Pulmonary artery endothelial cell (primary cell): ENCODE measurements around the gene C6orf47. TPM values are rescaled to one million over a fixed set of nuclear protein-coding genes. Genes with fewer than 3 reads are reported as not detected.
A peak's percentile ranks its signal among the peaks of the same experiment; 100 is the strongest.

ENCODE experiments used
- DNase-seq: peaks from one replicate; pipeline ENCODE4 v3.0.0-alpha.2; 2011; ENCODE audit warnings: low read depth, low spot score
- total RNA-seq: library from RNA; depleted of rRNA; stranded (reverse); fragments of >200 nt; gene quantifications from 2 replicates; pipeline ENCODE4 v1.2.3, GENCODE V29; 2014

The C6orf47 gene
- total RNA-seq, 1 donor from 2014 or later: 20.5 TPM

GRCh38 chr6:31661262-31662123 is 915 bp upstream of the C6orf47 start:
- no peak for DNase-seq

- no peak for DNase-seq
These were observed 763 bp downstream of the C6orf47 start for GRCh38 chr6:31659649-31660380.

- DNase-seq: no peak
These were observed 1.5 kb downstream of the C6orf47 start for GRCh38 chr6:31658983-31659648.

- no peak for DNase-seq
These were observed 2.4 kb downstream of the C6orf47 start for GRCh38 chr6:31658158-31658688.

GRCh38 chr6:31657406-31658157 is 3.0 kb downstream of the C6orf47 start:
- no peak for DNase-seq

DNA sequence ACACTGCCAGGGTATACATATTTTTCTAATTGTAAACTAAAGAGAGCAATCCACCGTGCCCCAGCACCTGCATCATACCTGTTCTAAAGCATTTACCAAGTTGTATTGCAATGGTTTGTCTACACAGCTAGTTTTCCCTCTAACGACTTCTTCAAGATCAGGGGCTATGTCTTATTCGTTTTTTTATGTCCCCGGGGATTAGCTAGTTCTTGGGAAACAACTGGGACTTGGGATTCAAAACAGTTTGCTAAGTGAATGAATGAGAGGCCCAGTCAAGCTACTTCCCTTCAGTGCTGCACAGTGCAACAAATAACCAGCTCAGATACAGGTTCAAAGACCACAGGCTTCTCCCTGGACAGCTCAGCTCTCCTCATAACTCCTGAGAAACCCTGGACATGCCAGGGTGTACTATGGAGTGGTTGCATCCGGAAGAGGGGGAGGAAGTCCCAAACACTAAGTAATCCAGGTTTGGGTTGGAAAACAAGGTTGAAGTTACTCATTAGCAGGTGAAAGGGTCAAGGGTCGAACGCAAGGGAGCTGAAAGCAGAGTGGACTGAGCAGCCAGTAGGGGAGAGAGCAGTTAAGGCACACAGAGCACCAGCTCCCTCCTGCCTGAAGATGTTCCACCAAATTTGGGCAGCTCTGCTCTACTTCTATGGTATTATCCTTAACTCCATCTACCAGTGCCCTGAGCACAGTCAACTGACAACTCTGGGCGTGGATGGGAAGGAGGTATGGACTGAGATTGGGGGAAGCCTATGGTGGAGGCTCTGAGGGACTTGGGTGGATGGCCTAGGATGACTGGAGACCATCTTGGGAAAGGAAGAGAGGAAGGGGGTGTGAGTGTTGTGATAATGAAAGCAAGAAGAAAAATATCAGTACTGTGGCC is 5.0 kb downstream of the C6orf47 start, which contains the start of gene APOM:
Gene APOM, plus strand, starts transcription at position 546 of the 889 bp plus-strand sequence. Its CDS starts 73 bp downstream, at position 619.
- DNase-seq: no peak

DNA sequence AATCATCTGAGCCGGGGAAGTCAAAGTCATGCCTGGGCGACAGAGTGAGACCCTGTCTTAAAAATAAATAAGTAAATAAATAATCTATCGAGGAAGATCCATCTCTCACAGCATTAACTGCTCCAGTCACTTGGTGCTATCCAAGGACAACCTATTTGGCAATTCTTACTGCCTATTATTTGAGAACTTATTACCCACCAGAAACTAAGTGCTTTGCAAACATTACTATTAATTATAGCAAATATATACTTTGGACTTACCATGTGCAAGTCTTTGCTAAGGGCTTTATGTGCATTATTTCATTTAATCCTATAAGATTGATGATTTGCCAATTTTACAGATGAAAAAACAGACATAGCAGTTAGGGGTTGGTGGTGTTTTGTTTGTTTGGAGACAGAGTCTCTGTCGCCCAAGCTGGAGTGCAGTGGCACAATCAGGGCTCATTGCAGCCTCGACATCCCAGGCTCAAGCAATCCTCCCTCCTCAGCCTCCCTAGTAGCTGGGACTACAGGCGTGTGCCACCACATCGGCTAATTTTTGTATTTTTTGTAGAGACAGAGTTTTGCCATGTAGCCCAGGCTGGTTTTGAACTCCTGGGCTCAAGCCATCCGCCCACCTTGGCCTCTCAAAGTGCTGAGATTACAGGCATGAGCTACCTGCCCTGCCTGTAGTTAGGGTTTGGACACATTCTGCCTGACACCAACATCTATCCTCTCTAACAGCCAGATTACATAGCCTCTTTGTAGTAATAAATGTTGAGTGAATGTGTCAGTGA is 5.8 kb downstream of the C6orf47 start:
- no peak for DNase-seq

DNA sequence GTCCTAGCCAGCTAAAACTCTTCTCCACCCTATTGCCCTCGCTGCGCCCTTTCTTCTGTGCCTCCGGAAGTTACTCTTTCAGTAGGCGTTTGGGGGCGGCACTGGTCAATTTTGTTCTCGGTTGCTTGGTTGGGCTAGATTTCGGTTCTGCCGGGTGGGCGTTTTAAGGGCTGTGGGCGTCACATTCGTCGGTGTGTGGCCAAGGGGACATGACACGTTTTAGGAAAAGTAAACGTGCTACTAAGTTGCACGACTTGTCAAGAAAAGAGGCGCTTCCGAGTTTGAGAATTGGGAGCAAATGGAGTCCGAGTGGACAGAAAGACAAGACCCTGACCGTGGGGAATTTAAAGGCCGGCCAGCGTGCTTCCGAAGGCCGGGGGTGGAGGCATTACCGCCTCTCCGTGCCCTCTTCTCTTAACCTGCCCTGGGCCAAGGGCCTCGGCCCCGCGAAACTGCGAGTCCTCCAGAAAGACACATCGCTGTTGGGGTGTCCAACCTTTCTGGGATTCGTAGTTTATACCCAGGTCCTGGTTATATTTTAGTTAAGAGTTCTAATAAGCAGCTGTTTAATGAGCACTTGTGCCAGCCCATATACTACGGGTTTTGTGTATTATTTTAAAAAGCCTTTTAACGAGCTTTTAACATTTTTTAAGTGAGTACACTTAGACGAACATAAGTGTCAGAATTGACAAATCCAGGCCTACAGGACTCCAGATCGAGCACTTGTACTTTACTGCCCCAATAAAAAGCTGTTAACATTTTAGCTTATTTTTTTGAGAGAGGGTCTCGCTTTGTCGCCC is 7.5 kb downstream of the C6orf47 start:
- DNase-seq: no peak

DNA sequence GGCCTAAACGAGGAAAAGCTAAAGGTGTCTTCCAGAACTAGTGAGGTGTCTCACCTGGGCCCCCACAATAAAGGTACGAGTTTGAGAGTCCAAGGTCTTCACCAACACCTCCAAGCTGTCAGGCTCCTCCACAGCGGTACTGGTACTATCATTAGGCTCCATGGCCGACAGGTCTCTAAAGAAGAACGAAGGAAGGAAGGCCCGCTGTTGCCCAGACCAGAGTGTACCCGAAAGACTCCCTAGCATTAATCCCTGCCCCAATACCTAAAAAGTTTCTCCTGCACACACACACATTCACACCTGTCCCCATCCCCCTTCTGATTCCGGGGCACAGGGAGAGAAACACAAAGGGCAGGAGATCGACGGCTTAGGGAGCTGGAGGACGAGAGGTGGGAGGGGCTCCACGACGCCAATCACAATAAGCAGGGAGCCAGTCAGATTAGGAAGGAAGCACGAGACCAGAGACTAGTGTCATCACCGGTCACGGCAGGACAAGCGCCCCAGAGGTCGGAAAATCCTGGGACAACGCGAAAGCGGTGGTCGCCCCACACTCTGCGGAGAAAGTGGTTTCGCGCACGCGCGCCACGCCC is 8.9 kb downstream of the C6orf47 start:
- peak; percentile 55 for DNase-seq

- no peak for DNase-seq
These were observed 15.3 kb downstream of the C6orf47 start for GRCh38 chr6:31645325-31645724.

GRCh38 chr6:31643818-31644454 is 16.6 kb downstream of the C6orf47 start:
- DNase-seq: no peak

GRCh38 chr6:31642798-31643570 is 17.6 kb downstream of the C6orf47 start:
- DNase-seq: no peak

DNA sequence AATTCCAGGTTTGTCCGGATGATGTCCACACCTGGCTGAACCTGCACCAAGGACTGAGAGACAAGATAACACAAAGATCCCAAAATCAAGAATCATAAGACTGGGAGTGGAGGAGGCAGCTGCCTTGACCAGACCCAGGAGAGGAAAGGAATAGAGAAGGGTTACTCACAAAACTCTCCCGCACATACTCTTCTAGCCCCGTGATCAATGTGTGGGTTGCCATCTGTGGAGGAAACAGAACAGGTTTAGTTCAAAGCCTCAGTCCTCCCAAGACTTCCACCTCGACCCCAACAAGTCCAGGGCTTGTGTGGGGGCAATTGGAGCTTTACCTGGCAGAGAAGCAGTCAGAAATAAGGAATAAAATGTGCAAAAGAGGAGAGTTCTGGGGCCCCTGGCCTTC is 19.2 kb downstream of the C6orf47 start:
- DNase-seq: no peak

- no peak for DNase-seq
These were observed 20.0 kb downstream of the C6orf47 start for GRCh38 chr6:31640612-31641011.

DNA sequence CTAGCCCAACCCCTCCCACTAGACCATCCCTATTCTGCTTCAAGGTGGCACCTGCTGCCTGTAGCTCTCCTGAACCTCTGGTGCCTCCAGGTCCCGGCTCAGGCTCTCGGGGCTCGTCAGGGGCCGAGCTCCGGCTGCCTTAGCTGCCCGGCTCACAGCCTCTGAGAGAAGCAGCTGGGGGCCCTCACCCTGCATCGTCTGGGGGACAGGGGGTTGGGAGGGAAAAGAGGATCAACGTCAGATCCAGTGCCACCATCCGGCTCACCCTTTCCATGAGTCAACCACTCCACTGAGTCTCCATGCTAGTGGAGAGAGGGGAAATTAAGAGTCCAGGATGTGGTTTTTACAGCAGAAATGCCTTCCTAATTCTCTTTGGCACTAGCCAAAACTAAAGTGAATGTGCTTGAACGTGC is 21.1 kb downstream of the C6orf47 start:
- DNase-seq: no peak

GRCh38 chr6:31639043-31639442 is 21.5 kb downstream of the C6orf47 start:
- DNase-seq: no peak
